GM21529 (cell line): ENCODE data around the gene UBR3.
"Not testable (repeated sequence)": the region's sequence is repeated elsewhere in the genome, so short reads cannot be mapped to it uniquely, and the experiment has no call there.

ENCODE experiments used
- ATAC-seq: cut with Tn5 transposase; IDR thresholded peaks from one replicate; pipeline ENCODE4 v1.9.1; 2021; ENCODE audit not compliant: unreplicated experiment

Gene UBR3

DNA sequence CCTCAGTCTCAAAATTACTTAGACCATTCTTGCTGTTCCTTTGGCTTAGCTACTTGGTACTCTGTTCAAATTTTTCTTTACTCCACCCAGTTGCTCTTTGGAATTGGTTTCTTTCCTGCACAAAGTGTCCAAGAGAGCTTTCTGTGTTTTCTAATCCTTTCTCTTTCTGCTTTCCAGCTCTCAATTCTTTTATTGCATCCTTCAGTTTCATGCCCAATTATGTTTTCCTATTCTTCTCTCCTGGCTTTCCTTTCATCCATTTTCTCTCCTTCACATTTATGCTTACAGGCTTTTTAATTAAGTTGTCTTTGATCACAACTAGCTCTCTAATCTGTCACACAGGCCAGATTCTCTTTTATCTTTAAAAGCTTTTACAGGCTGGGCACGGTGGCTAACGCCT is 38.2 kb downstream of the UBR3 start:
- no peak for ATAC-seq

DNA sequence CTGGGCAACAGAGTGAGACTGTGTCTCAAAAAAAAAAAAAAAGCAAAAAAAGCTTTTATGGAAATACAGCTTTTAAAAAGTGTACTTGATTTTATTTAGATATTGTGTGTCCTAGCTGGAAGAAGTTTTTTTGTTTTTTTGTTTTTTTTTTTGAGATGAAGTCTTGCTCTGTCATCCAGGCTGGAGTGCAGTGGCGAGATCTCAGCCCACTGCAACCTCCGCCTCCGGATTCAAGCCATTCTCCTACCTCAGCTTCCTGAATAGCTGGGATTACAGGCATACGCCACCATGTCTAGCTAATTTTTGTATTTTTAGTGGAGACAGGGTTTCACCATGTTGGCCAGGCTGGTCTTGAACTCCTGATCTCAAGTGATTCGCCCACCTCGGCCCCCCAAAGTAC is 39.0 kb downstream of the UBR3 start:
- not testable (repeated sequence) for ATAC-seq

GRCh38 chr2:169867579-169867978 is 40.3 kb downstream of the UBR3 start:
- ATAC-seq = no peak

GRCh38 chr2:169868951-169869350 is 41.7 kb downstream of the UBR3 start:
- no peak for ATAC-seq

DNA sequence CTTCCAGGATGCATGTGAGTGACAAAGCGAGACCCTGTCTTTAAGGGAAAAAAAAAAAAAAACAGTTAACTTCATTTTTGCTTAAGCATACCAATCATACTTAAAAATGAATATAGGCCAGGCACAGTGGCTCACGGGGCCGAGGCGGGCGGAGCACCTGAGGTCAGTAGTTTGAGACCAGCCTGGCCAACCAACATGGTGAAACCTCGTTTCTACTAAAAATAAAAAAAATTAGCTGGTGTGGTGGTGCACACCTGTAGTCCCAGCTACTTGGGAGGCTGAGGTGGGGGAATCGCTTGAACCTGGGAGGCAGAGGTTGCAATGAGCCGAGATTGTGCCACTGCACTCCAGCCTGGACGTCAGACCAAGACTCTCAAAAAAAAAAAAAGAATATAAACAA is 44.1 kb downstream of the UBR3 start:
- not testable (repeated sequence) for ATAC-seq

DNA sequence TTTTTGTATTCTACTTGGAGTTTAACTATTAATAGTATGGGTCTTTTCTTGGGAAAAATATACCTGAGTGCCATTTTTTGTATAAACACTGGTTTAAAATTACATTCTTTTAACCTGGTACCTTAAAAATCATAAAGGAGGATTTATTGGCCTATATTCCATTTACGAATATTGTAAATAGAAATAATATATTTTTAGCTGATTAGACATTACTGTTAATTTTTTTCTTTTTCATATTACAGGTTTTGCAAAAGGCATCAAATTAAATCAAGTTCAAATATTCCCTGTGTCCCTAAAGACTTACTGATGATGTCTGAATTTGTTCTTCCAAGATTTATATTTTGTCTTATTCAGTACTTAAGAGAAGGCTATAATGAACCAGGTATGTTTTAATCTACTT is 44.7 kb downstream of the UBR3 start:
- no peak for ATAC-seq

DNA sequence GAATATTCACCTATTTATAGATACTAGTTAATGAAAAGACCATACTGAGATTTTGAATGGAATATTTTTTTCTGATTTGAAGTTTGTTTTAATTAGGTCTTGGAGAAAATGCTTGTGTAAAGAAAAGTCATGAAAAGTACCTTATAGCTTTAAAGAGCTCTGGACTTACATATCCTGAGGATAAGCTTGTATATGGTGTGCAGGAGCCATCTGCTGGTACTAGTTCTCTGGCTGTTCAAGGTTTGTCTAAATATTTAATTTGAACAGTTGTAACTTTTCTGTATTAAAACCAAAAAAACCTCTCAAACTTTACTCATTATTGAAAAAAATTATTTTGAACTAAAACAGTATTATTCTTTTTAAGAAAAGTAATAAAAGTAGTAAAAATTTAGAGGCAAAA is 50.1 kb downstream of the UBR3 start:
- no peak for ATAC-seq

DNA sequence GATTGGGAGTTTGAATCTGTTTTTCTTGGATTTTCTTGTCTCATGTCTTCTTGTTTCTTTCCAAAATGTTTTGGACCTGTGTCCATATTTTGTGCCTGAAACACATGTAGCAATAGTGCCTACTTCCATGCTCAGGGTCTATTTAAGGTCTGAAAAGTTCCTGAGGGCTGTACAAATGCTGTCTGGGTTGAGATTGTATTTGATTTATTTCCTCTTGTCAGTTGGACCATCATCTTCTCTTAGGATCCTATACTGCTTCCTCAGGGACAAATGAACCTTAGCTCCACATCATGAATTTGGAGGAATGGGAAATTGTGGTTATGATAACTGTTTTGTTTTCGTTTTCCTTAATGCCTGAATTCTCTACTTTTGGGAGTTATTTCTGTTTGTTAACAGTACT is 59.9 kb downstream of the UBR3 start:
- no peak for ATAC-seq

DNA sequence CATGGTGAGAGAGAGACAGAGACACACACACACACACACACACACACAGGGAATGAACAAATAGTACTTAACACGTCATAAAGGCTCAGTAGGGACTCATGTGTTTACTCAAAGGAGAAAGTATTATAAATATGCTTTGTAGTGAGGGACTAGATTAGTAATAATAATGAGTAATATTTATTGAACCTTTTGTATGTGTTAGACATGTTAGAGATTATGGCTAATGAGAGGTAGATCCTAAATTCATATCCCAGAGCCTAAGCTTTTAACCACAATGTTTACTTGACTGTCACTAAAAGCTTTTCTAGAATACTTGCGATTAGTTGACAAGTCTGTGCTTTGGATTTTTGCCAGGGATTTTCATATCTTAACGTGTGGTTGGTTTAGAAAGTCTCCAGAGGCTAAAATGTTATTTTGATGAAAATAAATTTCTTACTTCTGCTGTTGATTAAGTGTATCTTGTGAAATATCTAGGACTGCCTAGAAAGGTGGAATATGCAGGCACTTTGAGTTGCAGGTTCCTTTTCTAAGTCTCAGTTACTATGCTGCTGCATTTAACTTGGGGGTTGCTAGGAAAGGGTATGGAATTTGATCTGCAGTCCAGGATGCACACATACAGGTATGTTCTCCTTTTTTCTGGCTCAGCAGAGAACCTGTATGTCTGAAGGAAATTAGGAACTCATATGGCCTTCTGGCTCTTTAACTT is 64.5 kb downstream of the UBR3 start:
- no peak for ATAC-seq

- no peak for ATAC-seq
Measured at GRCh38 chr2:169892951-169893350, 65.7 kb downstream of the UBR3 start.

GRCh38 chr2:169895294-169895985 is 68.2 kb downstream of the UBR3 start:
- no peak for ATAC-seq

GRCh38 chr2:169897834-169898233 is 70.6 kb downstream of the UBR3 start:
- ATAC-seq = no peak

- ATAC-seq = not testable (repeated sequence)
Measured at GRCh38 chr2:169900103-169900502, 72.8 kb downstream of the UBR3 start.

DNA sequence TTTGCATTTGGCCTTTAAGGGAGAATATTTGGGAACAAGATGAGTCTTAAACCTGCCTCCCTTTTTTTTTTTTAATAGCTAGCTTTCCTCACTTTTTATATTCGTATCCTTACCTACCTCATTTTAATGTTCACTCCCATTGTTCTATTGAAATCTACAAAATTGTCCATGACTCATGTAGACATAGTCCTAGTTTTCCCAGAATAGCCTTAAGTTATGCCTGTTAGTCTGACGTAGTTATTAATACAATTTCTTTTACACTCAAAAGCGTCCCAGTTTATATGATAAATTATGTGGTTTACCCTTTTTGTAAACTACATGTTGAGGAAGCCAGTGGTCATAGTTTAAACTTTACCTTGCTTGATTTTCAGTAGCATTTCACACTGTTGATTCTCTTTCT is 73.4 kb downstream of the UBR3 start:
- ATAC-seq = no peak

- ATAC-seq = no peak
Measured at GRCh38 chr2:169906731-169907130, 79.5 kb downstream of the UBR3 start.

GRCh38 chr2:169909376-169909775 is 82.1 kb downstream of the UBR3 start:
- ATAC-seq = no peak

DNA sequence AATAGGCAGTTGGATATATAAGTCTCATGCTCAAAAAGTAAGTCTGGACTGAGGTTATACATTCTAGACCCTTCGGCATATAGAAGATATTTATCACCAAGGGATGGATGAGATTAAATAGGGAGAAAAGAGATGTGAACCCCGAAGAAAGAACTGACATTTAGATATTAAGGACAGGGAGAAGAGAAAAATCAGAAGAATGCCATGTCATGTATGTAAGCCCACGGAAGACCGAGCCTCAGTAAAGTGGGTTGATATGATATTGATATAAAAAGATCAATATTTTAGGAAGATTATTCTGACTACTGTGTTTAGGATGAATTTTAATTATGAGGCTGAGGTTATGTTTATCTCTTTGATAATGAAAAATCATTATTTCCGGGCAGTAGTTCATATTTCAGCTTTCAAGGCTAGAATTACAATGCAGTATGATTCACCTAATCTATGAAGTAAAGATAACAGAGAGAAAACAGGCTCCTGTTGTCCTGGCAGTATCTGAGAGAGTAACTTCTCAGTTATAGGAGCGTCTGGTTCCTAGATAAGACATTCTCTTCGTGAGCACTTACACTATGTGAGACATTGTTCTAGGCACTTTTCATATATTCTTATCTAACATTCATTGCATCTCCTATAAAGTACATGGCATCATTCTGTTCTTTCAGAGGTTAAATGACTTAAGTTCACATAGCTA is 83.0 kb downstream of the UBR3 start:
- no peak for ATAC-seq

DNA sequence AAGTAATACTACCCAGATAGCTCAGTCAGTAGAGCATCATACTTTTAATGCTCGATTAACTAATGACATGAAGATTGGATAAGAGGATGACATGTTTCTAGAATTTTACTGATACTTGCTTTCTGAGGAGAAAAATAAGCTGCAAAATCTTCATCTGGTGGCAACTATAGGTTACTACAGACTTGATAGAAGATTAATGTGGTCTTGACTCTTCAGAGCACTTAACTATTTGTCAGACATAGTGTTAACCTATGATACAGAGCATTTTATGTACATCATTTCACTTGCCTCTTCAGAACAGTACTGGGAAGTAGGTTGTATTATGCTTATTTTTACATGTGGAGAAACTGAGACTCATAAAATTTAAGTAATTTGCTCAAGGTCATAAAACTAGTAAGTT is 83.9 kb downstream of the UBR3 start:
- ATAC-seq = no peak

DNA sequence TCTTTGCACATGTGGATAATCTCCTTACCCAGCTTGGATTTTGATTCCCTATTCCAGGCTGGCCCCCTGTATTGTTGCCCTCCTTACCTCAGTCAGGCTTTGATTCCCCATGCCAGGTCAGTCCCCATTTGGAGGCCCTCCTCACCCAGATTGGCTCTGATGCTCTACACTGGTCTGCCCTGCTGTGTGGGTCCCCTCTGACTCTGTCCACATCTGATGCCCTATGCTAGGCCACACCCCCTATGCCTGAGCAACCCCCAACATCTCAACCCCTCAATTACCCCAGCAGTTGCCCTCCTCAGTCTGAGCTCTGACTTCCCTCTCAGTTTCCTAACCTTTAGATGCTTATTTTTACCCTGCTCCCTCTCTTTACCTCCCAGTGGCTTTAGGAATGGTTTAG is 89.4 kb downstream of the UBR3 start:
- ATAC-seq = no peak

GRCh38 chr2:169923977-169924376 is 96.7 kb downstream of the UBR3 start:
- ATAC-seq = no peak

DNA sequence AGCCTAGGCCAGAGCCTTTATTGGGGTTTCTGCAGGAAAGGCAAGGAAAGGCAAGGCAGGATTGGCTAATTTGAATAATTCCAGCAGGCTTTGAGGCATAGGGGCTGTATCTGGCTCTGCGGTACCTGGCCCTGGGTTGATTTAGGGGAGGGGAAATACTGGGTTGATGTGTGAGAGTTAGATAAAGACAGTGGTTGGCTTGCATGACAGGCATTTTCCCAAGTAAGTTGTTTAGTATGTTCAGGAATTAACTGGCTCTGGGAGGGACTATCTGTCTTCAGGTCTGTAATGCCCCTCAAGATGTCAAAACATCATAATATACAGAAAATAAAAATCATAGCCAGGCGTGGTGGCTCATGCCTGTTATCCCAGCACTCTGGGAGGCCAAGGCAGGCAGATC is 98.7 kb downstream of the UBR3 start:
- ATAC-seq = no peak

DNA sequence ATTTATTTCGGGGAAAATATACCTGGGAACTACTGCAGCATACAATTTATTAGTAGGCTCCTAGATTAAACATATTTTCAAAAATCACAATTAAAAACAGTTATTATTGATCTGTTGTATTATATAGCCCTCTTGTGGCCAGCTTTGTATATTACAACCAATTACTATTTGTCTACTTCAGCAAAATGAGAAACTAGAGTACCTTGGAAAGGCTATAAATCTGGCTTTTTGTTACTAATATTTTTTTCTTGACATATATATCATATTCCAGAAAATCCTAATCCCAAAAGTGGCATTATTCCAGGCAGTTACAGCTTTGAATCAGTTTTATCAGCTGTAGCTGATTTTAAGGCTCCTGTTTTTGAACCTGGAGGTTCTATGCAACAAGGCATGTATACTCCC is 101.2 kb downstream of the UBR3 start:
- no peak for ATAC-seq
